ENCODE results near the gene RPL23.
A peak's percentile ranks its signal among the peaks of the same experiment; 100 is the strongest.

The RPL23 gene

DNA sequence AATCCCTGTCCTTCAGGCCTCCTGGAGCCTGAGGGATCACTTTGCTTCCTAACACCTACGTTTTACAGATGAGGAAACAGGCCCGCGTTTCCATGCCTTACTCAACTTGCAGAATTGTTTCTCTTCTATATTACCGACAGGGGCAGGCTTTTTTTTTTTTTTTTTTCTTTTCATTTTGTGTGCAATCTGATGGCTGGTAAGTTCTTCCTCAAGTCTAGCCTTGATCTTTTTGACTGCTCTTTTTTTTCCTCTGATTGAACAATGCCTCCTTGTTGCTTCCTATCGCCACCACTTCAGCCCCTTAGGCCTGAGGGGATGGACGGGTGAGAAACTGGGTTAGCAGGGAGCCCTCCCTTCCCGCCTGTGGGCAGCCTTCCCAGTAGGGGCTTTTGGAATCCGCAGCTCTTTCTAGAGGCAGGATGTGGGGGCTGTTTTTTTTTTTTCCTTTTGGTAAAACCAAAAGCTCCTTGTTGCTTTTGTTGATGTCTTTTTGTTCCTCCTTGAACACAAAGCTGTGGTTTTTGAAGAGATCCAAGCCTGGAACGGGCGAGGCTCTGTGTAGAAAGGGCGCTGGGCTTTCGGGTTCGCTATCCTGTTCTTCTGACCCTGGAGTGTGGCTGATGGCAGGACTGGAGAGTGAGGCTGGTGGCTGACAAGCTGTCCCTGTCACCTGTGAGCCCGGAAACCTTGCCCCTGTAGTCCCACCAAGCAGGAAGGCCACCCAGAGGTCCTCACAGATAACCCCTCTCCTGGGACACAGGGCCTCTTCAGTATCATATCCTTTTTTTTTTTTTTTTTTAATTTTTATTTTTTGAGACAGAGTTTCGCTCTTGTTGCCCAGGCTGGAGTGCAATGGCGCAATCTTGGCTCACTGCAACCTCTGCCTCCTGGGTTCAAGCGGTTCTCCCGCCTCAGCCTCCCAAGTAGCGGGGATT, 30.3 kb upstream of the RPL23 start:
- no peak for DNase-seq (ENCODE audit: low read depth in 2 of 2)

DNA sequence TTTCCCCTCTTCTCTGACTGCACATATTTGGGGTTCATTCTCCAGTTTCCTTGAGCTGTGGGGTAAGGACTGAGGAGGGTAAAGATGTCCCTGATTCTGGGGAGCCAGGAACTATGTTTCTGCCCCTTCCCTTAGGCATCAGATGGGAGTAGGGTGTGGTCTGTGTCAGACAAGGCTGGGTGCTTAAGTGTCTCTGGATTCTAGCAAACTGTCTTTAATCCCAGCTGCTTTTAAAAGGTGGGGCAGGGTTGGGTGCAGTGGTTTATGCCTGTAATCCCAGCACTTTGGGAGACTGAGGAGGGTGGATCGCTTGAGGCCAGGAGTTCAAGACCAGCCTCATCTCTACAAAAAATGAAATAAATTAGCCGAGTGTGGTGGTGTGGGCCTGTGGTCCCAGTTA, 29.3 kb upstream of the RPL23 start:
- no peak for DNase-seq (ENCODE audit: low read depth in 2 of 2)

DNA sequence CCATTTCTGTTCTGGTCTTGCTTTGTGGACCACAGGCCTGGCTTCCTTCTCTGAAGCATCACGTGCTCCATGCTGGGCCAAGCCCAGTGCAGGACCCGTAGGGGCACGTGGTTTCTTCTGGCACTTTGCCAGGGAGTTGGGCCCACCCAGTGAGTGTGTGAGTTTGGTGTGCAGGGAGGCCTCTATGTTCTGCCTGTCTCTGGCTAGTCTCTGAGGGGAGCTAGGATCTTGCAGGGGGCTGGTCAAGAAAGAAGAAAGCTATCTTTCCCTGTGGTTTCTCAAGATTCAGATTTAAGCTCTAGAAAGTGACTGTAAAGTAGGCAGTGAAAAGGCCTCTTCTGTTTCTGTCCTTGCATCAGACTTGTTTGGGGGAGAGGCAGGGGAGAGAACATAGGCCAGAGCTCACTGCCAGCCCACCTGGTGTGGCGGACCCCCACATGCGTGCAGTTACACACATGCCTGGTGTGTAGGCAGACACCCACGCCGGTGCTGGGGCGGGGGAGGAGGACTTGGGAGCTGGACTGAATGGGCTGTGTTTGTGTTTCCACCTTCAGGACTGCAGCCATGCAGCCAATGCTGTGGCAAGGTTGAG, 28.2 kb upstream of the RPL23 start:
- no peak for DNase-seq (ENCODE audit: low read depth in 2 of 2)

DNA sequence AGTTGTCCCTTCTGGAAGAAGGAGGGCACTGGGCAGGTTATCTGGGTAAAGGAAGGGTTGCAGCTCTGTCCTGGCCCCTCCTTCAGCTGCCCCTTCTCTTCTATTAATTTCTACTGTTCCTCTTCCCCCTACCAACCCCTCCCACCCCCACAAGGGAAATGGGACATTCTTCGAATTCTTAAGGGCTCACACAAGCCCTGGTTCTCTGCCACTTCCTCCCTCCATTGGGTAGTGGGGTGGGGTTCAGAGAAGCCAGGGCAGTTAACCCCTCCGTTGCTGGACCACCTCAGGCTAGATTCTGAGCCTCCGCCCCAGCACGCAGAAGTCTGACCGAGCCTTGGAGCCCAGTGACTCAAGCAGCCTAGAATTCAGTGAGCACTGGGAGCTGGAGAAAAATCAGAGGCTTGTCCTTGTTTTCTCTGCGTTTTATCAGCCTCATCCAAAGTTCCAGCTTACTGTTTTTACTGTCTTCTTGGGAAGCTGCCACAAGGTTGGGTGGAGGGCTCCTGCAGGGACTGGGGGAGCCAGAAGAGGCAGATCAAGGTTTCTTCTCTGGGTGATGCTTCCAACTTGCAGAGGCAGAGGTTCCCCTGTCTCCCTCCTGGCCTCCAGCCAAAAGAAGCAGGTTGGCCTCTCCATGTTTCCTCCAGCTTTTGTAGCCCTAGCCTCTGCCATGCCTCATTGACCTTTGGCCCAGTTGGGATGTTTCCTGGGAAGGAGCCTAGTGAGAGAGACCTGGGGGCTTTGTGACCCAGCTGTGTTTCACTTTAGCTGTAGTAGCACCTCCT, 26.6 kb upstream of the RPL23 start:
- DNase-seq (ENCODE audit: low read depth in 2 of 2) = peak; percentile 64 to 73

DNA sequence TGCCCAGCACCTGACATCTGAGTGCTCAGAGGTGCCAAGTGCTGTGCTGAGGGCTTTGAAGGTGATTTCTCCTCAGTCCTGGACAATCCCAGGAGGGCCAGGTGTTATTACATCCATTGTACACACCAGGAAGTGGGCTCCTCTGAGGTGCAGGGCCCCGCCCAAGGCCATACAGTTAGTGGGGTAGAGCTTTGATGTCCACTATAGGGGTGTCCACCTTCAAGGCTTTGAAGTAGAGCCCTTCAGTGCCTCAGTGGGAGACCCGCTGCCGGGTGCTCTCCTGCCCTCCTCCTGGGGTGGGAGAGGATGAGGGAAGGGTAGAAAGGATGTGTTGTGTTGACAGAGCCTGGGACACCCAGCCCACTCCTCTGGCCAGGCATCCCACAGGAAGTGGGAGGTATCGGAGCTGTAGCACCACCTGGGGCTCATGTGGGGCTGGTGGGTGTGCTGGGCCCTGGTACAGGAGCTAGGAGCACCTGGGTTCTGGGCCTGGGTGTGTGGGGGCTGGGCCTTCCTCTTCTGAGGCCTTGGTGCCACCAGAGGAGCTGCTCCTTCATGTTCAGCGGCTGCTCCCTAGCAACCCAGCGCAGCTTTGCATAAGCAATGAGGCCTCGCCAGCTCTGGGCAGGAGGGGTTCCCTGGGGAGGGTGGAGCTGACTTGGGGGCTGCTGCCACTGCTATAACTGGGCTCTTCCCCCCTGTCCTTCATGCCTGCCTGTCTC, 23.8 kb upstream of the RPL23 start:
- DNase-seq (ENCODE audit: low read depth in 2 of 2) = no peak

DNA sequence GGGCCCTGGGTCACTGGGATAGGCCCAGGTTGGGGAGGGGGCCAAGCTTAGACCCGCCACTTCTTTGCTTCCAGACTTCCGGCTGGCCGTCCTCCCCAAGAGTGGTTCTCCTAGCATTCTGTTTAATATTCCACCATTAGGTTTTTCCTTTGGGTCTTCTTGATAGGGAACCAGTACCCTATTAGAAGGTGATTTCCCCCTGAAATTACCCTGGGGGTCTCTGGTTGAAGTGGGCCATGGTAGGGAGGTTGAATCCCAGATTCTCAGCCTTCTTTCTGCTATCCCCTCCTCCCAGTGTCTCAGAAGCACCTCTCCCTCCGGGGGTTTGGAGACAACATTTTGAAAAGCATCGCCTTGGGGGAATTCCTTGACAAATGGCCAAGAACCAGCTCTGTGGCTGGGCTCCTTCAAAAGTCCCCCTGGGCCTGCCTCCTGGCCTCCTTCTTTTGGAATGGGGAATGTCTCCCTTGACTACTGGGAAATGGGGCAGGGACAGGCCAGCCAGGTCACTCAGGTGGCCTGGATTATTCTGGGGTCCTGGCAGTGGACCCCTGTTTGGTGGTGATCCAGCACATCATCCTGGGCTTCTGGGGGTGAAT, 22.1 kb upstream of the RPL23 start:
- no peak for DNase-seq (ENCODE audit: low read depth in 2 of 2)

DNA sequence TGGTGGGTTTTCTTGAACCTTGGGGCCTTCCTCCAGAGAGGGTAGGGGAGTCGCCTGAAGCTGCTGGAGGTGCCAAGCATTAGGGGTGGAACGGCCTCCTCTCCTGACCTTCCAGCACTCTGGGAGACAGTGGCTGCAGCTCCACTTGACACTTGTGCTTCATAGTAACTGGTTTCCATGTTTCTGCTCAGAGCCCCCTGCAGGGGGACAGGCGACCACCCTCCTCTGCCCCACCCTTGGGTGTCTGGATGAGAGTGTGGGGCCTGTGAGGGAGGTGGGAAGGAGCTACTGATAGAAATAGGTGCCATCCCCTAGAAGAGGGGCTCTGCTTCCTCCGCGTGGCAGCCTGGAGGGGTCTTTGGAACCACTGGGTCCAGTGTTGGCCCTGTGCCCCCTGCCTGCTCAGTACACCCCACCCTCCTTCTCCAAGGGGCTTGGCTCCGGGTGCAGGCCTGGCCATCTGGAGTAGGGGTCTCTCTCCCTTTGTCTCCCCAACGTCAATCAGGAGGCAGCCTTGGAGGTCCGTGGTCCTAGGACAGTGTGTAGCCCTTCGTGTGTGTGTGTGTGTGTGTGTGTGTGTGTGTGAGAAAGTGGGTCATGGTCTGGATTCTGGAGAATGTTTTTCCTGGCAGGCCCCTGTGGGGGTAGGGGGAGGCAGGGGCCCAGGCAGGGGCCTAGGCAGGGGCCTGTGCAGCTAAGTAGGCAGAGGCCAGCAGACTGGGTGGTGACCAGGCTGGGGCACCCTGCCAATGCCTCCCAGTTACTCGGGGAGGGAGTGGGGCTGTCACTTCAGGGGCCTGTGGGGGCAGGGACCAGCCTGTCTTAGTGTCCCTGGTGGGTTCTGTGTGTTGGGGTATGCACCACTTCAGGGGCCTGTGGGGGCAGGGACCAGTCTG, 21.2 kb upstream of the RPL23 start:
- DNase-seq (ENCODE audit: low read depth in 2 of 2) = no peak

DNA sequence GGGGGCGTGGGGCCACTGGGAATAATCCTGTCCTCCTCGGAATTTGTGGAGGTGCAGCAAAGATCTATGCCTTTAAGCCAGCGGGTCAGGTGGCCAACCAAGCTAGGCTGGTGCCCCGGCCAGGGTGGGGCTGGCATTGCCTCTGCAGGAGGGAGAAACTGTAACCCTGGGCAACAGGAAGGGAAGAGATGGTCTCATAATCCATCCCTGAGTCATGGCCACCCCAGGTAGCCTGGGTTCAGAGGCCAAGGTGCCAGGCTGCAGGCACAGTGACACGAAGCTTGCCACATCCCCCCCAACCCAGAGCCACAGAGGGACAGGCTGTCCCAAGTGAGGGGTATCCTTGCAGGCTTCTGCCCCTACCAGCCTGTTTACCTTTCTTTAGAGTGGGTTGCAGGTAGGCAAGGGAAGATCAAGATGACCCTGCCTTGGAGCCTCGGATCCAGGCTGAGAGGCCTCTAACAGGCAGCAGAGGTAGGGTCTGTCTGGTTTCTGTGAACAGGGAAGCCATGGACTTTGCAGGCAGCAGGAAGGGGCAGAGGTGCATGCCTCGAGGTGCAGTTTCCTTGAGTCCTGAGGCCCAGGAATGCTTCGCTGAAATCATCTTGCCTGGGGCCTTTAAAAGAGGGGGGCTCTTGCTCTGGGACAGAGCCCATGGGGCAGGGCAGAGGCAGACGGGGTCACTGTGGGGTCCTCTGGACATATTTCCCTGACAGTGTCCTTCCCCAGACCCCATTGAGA, 20.3 kb upstream of the RPL23 start:
- no peak for DNase-seq (ENCODE audit: low read depth in 2 of 2)

DNA sequence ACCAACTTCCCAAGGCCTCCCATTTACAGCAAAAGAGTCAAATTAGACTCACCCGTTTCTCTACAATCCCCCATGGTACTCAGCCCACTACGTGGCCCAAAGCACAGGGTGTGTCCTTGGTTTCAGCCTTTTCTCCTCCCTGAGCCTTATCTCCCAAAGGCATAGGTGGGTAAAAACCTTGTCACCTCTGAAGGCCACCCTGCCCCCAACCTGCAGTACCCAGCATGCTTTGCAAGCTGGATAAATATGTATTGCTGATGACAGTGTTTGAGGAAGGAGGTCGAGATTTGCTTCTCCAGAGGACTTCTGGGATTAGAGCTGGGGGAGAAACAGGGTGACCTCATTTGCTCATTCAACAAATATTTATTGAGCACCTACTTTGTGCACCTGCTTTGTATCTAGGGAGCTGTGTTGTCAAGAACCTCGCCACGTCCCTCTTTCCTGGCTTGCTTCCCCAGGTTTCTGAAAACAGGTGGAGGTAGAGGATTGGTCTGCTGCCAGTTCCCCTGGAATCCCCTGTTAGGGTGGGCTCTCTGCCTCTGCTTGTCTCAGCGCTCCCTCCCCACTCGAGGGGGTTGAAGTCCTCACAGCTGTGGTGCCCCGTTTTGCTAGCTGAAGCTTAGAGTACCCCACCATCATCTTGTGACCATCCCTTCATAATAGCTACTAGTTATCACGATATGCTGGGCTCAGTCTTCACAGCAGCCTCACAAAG, 19.3 kb upstream of the RPL23 start:
- DNase-seq (ENCODE audit: low read depth in 2 of 2) = no peak

DNA sequence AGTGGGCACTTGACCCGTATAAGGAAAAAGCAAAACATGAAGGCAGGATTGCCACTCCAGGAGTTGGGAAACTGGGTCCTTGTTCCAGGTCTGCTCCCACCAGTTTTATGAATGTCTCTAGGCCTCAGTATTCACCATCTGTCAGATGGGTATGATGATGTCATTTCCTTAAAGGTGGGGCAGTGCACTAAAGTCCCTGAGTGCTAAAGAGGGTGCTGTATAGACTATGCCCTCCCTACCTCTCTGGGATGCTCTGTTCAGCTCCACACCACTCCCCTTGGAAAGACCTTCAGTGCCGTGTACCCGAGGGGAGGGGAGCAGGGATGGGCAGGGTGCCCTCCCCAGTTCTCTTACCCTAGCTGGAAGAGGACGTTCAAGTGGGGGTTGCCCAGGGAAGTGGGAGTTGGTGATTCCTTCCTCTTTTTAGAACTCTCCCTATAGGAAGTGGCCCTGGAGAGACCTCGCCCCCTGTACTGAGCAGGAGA, 18.5 kb upstream of the RPL23 start:
- no peak for DNase-seq (ENCODE audit: low read depth in 2 of 2)

DNA sequence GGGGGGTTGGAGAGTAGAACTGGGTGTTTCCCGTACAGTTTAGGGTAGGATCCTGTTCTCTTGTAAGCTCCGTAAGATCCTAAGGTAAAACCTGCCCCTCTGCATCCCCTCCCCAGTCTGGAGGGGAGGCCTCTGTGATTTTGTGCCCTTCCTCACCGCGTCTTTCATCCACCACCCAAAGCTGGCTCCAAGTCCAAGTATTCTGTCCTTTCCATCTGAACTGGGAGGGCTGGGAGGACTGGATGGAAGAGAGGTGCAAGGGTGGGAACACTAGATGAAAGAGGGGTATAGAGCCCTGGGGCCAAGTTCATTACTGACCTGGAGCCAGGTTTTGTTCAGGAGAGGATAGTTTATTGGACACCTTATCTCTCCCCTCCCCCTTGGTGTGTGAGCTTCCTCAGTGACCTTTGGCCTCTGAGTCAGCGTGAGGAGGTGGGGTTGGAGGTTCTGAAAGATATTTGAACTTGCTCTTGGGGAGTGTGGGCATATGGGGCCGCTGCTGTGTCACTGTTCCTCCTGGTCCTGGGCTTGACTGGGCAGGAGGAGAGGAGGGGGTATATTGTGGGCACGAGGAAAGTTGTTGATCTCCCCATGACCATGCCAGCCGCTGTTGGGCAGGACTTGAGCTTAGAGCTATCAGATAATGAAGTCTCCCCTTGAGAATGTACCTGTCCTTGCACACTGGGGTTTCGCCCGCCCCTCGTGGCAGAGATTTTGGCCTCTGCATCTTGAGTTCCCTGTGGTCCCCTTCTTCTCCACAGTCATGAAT, 17.9 kb upstream of the RPL23 start:
- DNase-seq (ENCODE audit: low read depth in 2 of 2) = no peak

DNA sequence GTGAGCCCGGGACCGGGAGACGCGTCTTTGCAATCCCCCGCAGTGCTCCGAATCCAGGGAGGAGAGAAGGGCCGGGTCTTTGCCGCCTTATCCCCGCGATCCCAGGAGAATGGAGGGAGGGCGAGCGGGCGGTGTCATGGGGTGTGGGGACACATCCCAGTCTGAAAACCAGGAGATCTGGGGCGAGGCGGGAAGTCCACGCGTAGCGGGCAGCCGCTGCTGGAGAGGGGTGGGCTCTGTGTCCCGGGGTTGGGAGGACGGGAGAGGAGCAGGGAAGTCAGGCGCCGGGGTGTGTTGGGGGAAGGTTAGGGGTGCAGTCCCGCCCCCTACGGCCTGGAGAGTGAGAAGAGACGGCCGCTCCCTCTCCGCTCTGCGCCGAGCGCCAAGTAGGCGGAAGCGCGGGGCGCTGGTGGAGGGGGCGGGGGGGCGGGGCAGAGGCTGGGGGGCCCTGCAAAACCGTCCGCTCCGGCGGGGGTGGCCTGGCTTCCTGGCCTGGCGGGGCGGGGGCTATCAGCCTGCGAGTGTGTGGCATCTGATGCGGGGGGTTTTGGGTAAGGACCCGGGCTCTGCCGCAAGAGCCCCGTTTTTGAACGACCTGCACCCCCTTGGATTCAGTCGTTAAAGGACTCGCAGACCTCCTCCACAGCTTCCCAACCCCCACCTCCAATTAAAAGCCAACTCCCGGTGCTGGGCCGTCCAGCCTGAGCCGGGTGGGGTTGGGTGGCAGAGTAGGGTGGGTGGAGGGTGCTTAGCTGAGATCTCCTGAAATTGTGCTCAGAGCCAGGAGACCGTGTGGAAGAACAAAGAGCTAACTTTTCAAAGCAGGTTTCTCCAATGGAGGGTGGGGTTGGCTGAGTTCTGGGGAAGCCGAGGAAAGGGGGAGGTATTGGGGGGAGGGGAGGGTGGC, 17.0 kb upstream of the RPL23 start:
- DNase-seq (ENCODE audit: low read depth in 2 of 2) = no peak

DNA sequence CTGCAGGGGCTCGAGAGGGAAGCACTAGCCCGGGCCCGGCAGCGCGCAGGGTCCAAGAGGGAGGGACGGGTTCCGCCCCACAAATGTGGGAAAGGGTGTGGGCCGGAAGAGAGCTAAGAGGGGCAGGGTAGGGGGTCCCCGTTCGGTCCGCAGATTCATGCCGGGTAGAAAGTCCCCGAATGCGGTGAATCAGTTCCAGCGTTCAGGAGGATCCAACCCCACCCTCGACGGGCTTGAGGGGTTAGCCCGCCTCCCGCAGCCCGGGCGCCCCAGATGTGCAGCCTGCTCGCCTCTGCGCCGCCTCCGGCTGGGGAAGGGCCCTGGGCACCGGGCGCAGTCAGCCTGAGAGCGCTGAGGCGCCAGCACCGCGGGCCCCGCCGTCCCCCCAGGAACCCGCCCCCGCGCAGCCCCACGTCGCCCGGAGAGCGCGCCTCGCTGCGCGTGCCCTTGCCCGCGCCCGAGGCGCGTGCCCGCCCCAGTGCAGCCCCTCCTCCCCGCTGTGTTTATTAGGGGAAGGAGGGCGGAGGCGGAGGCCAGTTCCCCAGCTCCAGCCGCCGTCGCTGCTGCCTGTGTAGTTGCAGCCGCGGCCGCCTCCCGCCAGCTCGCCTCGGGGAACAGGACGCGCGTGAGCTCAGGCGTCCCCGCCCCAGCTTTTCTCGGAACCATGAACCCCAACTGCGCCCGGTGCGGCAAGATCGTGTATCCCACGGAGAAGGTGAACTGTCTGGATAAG, 16.2 kb upstream of the RPL23 start, which contains the start of gene LASP1:
TSS of gene LASP1 (plus strand) at position 533 of the 733 bp plus-strand sequence. CDS start at position 665, 132 bp downstream.
- peak; percentile 79 to 80 for DNase-seq (ENCODE audit: low read depth in 2 of 2)

DNA sequence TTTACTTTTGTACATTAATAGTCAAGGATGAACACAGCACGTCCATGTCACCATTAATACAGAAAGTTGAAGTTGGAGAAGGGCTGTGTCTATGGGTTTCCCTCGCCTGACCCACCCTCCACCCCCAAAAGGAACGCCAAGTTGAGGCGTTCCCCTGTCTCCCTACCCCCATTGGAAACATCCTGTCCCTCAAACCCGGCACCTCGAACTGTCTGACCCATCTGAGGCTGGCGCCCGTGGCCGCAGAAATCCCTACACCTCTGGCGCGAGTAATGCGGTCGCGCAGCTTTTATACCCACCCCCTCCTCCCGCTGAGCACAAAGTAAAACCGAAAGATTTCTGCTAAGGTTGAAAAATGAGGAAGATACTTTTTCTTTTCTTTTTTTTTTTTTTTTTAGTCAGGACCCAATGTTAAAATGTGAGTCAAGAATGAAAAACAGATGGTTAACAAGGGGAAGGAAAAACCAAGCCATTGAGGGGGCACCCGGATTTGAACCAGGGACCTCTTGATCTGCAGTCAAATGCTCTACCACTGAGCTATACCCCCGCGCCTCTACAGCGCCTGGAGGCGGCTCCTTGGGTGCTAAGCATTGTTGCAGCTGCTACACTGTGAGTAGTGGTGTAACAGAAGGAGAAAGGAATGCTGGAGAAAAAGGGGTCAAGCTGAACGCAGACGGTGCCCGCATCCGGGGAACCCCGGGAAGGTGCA, 15.4 kb upstream of the RPL23 start:
- peak; percentile 70 to 78 for DNase-seq (ENCODE audit: low read depth in 2 of 2)

DNA sequence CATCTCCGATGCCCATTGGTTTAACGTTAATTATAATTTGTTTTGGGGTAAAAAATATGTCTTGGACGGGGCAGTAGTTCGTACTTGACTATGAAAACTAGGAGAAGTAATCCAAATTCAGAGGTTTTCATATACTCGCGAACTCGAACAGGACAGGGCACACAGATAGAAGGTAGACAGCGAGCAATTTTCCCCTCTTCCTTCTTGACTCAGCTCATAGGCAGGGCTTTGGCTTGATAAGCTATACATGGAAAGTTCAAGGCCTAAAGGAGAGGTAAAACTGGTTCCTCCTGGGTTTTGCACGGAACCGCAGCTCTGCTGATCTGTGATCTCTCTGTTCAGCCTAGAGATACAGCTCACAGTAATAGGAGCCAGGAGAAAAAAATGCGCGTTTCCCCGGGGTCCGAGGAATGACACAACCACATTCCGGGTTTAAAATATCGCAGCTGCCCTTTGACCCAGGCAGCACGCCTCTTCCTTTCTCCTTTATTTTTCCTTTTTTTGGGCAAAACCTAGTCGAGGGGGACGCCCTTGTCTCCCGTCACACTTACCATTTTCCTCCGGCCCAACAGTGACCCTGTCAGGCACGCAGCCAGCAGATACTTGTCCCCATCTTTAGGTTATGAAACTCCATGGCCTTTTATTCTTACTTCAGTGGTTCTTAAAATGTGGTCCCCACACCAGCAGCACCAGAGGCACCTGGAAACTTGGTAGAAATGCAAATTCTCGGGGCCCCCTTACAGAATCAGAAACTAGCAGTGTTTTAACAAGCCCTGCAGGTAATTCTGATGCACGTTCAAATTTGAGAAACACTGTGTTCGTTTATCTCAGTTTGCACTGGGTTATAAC, 14.7 kb upstream of the RPL23 start:
- DNase-seq (ENCODE audit: low read depth in 2 of 2) = no peak
